ENCODE data around the gene LRP6. TPM values are rescaled to one million over a fixed set of nuclear protein-coding genes. Genes with fewer than 3 reads are reported as not detected.

LRP6 gene
- total and polyA plus RNA-seq, 2 donors (not counting 1 experiment from before 2014, with no cell fraction given) = 21.0 to 39.3 TPM

DNA sequence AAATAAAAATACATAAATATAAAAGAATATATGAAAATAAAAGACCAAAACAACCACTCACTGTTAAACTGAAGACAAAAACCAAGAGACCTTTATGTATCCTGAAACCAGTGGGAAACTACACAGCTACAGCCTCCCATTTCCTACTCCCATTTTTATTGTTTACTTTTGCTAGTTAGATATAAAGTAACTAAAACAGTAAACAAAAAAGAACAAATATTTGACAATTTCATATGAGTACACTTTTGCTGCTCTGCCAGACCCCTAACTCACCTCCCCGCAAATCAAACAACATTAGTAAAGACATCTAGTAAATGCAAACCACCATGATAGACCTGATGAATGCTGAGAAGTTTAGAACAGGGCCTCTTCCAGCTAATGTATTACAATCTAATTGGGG lies 99.0 kb downstream of the LRP6 start:
- DNase-seq (ENCODE audit: low read depth in 2 of 2) = no peak
- Histone ChIP-seq H4K20me1 (ENCODE audit: control insufficient read depth, extremely low read depth, insufficient read depth, low read length) (no peaks in the 10 kb centered on the region), H3K4me3 (replicated peaks in 1 of 4; ENCODE audit: control extremely low read depth in 1 of 4, insufficient read depth in 1 of 4, low read depth in 3 of 4, low read length in 4 of 4) (no peak overlapping the region)

DNA sequence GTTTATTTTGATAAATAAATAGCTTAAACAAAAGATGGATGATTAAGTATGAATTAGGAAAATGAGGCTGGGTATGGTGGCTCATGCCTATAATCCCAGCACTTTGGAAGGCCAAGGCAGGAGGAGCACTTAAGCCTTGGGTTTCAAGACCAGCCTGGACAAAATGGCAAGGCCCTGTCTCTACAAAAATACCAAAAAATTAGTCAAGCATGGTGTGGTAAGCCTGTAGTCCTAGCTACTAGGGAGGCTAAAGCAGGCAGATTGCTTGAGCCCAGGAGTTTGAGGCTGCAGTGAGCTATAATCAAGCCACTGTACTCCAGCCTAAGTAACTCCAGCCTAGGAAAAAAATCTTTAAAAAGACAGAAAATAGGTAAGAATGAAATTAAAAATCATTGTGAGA lies 100.1 kb downstream of the LRP6 start:
- Histone ChIP-seq H3K9ac (ENCODE audit: insufficient read depth, low read length) (no peak overlapping the region), H3K4me1 (ENCODE audit: control insufficient read depth, extremely low read depth, insufficient read depth, low read length) (peaks cover 2% of the 10 kb centered on the region)

More for the DNA sequence above, 99.0 kb downstream of the LRP6 start:
- no peak overlapping the region for H3K27ac ChIP-seq (ENCODE audit: insufficient read depth, low read length)
- no peak overlapping the region for H3K9ac ChIP-seq (ENCODE audit: insufficient read depth, low read length)
- TF ChIP-seq, protein P1, sequence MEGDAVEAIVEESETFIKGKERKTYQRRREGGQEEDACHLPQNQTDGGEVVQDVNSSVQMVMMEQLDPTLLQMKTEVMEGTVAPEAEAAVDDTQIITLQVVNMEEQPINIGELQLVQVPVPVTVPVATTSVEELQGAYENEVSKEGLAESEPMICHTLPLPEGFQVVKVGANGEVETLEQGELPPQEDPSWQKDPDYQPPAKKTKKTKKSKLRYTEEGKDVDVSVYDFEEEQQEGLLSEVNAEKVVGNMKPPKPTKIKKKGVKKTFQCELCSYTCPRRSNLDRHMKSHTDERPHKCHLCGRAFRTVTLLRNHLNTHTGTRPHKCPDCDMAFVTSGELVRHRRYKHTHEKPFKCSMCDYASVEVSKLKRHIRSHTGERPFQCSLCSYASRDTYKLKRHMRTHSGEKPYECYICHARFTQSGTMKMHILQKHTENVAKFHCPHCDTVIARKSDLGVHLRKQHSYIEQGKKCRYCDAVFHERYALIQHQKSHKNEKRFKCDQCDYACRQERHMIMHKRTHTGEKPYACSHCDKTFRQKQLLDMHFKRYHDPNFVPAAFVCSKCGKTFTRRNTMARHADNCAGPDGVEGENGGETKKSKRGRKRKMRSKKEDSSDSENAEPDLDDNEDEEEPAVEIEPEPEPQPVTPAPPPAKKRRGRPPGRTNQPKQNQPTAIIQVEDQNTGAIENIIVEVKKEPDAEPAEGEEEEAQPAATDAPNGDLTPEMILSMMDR (conservative IDR thresholded peaks at IDR 0.05 in 1 of 2, IDR thresholded peaks at IDR 0.05 in 1 of 2; ENCODE audit: low read depth in 1 of 2, low read length in 2 of 2) = no peak
- TF ChIP-seq EZH2 (IDR thresholded peaks at IDR 0.05; ENCODE audit: low read length, missing control alignments) = no peak
- no peaks in the 10 kb centered on the region for H3K79me2 ChIP-seq (ENCODE audit: control insufficient read depth, insufficient read depth, low read length)
- H3K36me3 ChIP-seq (ENCODE audit: control insufficient read depth, insufficient read depth, low read length) = no peaks in the 10 kb centered on the region
- H3K27me3 ChIP-seq (ENCODE audit: control insufficient read depth, insufficient read depth, low read length) = no peaks in the 10 kb centered on the region
- no peak overlapping the region for H3K4me2 ChIP-seq (ENCODE audit: extremely low read depth, insufficient read depth, low read length)
- no peaks in the 10 kb centered on the region for H3K9me3 ChIP-seq (ENCODE audit: control insufficient read depth, insufficient read depth, low read depth, low read length)
- no peak overlapping the region for H2AFZ ChIP-seq (ENCODE audit: low read length)
- peaks cover 2% of the 10 kb centered on the region for H3K4me1 ChIP-seq (ENCODE audit: control insufficient read depth, extremely low read depth, insufficient read depth, low read length)

DNA sequence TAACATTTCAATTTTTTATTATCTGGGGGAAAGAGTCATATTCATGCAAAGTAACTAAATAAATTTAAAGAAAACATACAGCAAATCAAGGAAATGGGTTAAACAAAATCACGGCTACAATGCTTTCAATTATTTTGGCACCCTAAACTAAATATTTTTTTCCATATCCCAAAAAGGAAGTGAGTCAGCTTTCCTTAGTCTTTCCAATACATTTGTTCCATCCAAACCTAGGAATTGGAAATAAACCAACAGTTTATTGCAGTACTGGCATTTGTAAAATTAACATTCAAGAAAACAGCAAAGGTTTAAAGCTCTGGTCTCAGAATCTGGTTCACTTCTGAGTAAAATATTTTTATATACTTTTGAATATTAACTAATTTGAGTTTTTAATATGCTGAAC lies 106.9 kb downstream of the LRP6 start:
- TF ChIP-seq, protein P1 (conservative IDR thresholded peaks at IDR 0.05 in 1 of 2, IDR thresholded peaks at IDR 0.05 in 1 of 2; ENCODE audit: low read depth in 1 of 2, low read length in 2 of 2) = no peak
- no peak for TF ChIP-seq EZH2 (IDR thresholded peaks at IDR 0.05; ENCODE audit: low read length, missing control alignments)
- H3K9me3 ChIP-seq (ENCODE audit: control insufficient read depth, insufficient read depth, low read depth, low read length) = no peaks in the 10 kb centered on the region
- H2AFZ ChIP-seq (ENCODE audit: low read length) = no peak overlapping the region
- H3K79me2 ChIP-seq (ENCODE audit: control insufficient read depth, insufficient read depth, low read length) = no peaks in the 10 kb centered on the region
- H3K27me3 ChIP-seq (ENCODE audit: control insufficient read depth, insufficient read depth, low read length) = no peaks in the 10 kb centered on the region
- DNase-seq (ENCODE audit: low read depth in 2 of 2) = peak; percentile 66 to 71
- H3K4me3 ChIP-seq (replicated peaks in 1 of 4; ENCODE audit: control extremely low read depth in 1 of 4, insufficient read depth in 1 of 4, low read depth in 3 of 4, low read length in 4 of 4) = no peak overlapping the region
- H3K27ac ChIP-seq (ENCODE audit: insufficient read depth, low read length) = no peak overlapping the region
- peaks cover 3% of the 10 kb centered on the region for H3K4me1 ChIP-seq (ENCODE audit: control insufficient read depth, extremely low read depth, insufficient read depth, low read length)
- H4K20me1 ChIP-seq (ENCODE audit: control insufficient read depth, extremely low read depth, insufficient read depth, low read length) = no peaks in the 10 kb centered on the region
- H3K4me2 ChIP-seq (ENCODE audit: extremely low read depth, insufficient read depth, low read length) = no peak overlapping the region
- no peaks in the 10 kb centered on the region for H3K36me3 ChIP-seq (ENCODE audit: control insufficient read depth, insufficient read depth, low read length)
- H3K9ac ChIP-seq (ENCODE audit: insufficient read depth, low read length) = no peak overlapping the region

More for the DNA sequence above, 100.1 kb downstream of the LRP6 start:
- TF ChIP-seq, protein P1 (conservative IDR thresholded peaks at IDR 0.05 in 1 of 2, IDR thresholded peaks at IDR 0.05 in 1 of 2; ENCODE audit: low read depth in 1 of 2, low read length in 2 of 2) = no peak
- TF ChIP-seq EZH2 (IDR thresholded peaks at IDR 0.05; ENCODE audit: low read length, missing control alignments) = no peak
- no peaks in the 10 kb centered on the region for H3K27me3 ChIP-seq (ENCODE audit: control insufficient read depth, insufficient read depth, low read length)
- no peak overlapping the region for H3K4me3 ChIP-seq (replicated peaks in 1 of 4; ENCODE audit: control extremely low read depth in 1 of 4, insufficient read depth in 1 of 4, low read depth in 3 of 4, low read length in 4 of 4)
- DNase-seq (ENCODE audit: low read depth in 2 of 2) = no peak
- H2AFZ ChIP-seq (ENCODE audit: low read length) = no peak overlapping the region
- no peak overlapping the region for H3K4me2 ChIP-seq (ENCODE audit: extremely low read depth, insufficient read depth, low read length)
- H3K36me3 ChIP-seq (ENCODE audit: control insufficient read depth, insufficient read depth, low read length) = no peaks in the 10 kb centered on the region
- no peak overlapping the region for H3K27ac ChIP-seq (ENCODE audit: insufficient read depth, low read length)
- H3K9me3 ChIP-seq (ENCODE audit: control insufficient read depth, insufficient read depth, low read depth, low read length) = no peaks in the 10 kb centered on the region
- H3K79me2 ChIP-seq (ENCODE audit: control insufficient read depth, insufficient read depth, low read length) = no peaks in the 10 kb centered on the region
- no peaks in the 10 kb centered on the region for H4K20me1 ChIP-seq (ENCODE audit: control insufficient read depth, extremely low read depth, insufficient read depth, low read length)
